Measurements from ENCODE around the gene FGL2.
A peak's percentile ranks its signal among the peaks of the same experiment; 100 is the strongest.
"Not testable (repeated sequence)": the region's sequence is repeated elsewhere in the genome, so short reads cannot be mapped to it uniquely, and the experiment has no call there.

FGL2 gene

GRCh38 chr7:77242068-77242467, 42.4 kb upstream of the FGL2 start:
- H3K36me3 ChIP-seq = peaks cover 0 to 11% (median 3%) of the 10 kb centered on the region in 11 experiments; a peak in 4 of 22 replicates
- no peak overlapping the region for H3K4me3 ChIP-seq
- no peak overlapping the region for H3K9ac ChIP-seq
- no peaks in the 10 kb centered on the region for H3K27me3 ChIP-seq
- peaks cover 0 to 81% (median 29%) of the 10 kb centered on the region in 10 experiments; a peak in 17 of 20 replicates for H3K4me1 ChIP-seq
- no peak for TF ChIP-seq Cebpa-rat (IDR thresholded peaks at IDR 0.05)
- peak overlapping the region in 3 of 11 experiments; percentile 15 to 38 (median 34); a peak in 4 of 22 replicates for H3K4me2 ChIP-seq
- no peak overlapping the region for H3K27ac ChIP-seq
- H4K20me1 ChIP-seq = no peaks in the 10 kb centered on the region
- H3K9me3 ChIP-seq (replicated peaks in 1 of 11) = peaks cover 0 to 13% (median 0%) of the 10 kb centered on the region in 11 experiments; a peak in 5 of 22 replicates

- no peak for TF ChIP-seq Cebpa-rat (IDR thresholded peaks at IDR 0.05)
- Histone ChIP-seq H3K4me2 (peak overlapping the region in 10 of 11 experiments; percentile 2 to 87 (median 58); a peak in 16 of 22 replicates), H3K9me3 (replicated peaks in 1 of 11) (peaks cover 0 to 19% (median 0%) of the 10 kb centered on the region in 11 experiments; a peak in 5 of 22 replicates), H4K20me1 (no peaks in the 10 kb centered on the region), H3K4me3 (no peak overlapping the region; a peak in 1 of 20 replicates), H3K27me3 (no peaks in the 10 kb centered on the region), H3K4me1 (peaks cover 0 to 80% (median 34%) of the 10 kb centered on the region in 10 experiments; a peak in 17 of 20 replicates), H3K27ac (peak overlapping the region in 8 of 11 experiments; percentile 34 to 87 (median 79); a peak in 14 of 22 replicates), H3K9ac (peak overlapping the region in 5 of 11 experiments; percentile 42 to 69 (median 63); a peak in 9 of 22 replicates), H3K36me3 (peaks cover 0 to 11% (median 3%) of the 10 kb centered on the region in 11 experiments; a peak in 4 of 22 replicates)
Observed at GRCh38 chr7:77239471-77239870, 39.9 kb upstream of the FGL2 start.

- Histone ChIP-seq H3K27me3 (no peaks in the 10 kb centered on the region), H3K4me1 (peaks cover 0 to 79% (median 34%) of the 10 kb centered on the region in 10 experiments; a peak in 17 of 20 replicates), H3K4me3 (peak overlapping the region in 1 of 10 experiments; percentile 28; a peak in 2 of 20 replicates), H3K4me2 (peak overlapping the region in 8 of 11 experiments; percentile 11 to 87 (median 67); a peak in 15 of 22 replicates), H3K27ac (peak overlapping the region in 8 of 11 experiments; percentile 34 to 87 (median 79); a peak in 14 of 22 replicates), H3K9me3 (replicated peaks in 1 of 11) (peaks cover 0 to 19% (median 0%) of the 10 kb centered on the region in 11 experiments; a peak in 5 of 22 replicates), H3K9ac (peak overlapping the region in 7 of 11 experiments; percentile 27 to 69 (median 57); a peak in 11 of 22 replicates), H4K20me1 (no peaks in the 10 kb centered on the region), H3K36me3 (peaks cover 0 to 11% (median 3%) of the 10 kb centered on the region in 11 experiments; a peak in 4 of 22 replicates)
- TF ChIP-seq Cebpa-rat (IDR thresholded peaks at IDR 0.05) = peak in 7 of 11 experiments; percentile 26 to 87 (median 82); a peak in 10 of 22 replicates
Observed at GRCh38 chr7:77238703-77239136, 39.1 kb upstream of the FGL2 start.

DNA sequence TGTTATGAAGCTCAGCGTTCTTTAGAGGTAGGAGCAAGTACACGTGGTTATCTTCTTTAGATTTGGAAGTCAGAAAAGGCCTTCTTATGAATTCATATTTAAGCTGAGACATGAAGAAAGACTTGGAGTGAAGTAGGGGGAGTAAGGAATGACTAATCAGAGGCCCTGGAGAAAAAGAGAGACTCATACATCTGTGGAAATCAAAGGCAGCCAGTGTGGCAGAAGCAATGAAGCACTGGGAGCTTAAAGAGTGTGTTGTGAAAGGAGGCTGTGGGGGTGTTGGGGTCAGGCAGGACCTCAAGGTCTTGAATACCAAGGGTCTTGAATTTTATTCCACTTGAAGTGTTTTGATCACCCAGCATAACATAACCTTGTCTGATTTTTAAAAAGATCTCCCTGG, 35.7 kb upstream of the FGL2 start:
- Histone ChIP-seq H3K4me3 (no peak overlapping the region), H3K27ac (peak overlapping the region in 4 of 11 experiments; percentile 7 to 44 (median 30); a peak in 6 of 22 replicates), H3K27me3 (no peaks in the 10 kb centered on the region), H3K4me1 (peaks cover 0 to 61% (median 34%) of the 10 kb centered on the region in 10 experiments; a peak in 17 of 20 replicates), H3K4me2 (peak overlapping the region in 3 of 11 experiments; percentile 8 to 47 (median 44); a peak in 4 of 22 replicates), H3K9ac (no peak overlapping the region), H3K36me3 (peaks cover 0 to 8% (median 0%) of the 10 kb centered on the region in 11 experiments; a peak in 2 of 22 replicates), H4K20me1 (no peaks in the 10 kb centered on the region), H3K9me3 (replicated peaks in 1 of 11) (peaks cover 0 to 30% (median 8%) of the 10 kb centered on the region in 11 experiments; a peak in 12 of 22 replicates)
- no peak for TF ChIP-seq Cebpa-rat (IDR thresholded peaks at IDR 0.05)

DNA sequence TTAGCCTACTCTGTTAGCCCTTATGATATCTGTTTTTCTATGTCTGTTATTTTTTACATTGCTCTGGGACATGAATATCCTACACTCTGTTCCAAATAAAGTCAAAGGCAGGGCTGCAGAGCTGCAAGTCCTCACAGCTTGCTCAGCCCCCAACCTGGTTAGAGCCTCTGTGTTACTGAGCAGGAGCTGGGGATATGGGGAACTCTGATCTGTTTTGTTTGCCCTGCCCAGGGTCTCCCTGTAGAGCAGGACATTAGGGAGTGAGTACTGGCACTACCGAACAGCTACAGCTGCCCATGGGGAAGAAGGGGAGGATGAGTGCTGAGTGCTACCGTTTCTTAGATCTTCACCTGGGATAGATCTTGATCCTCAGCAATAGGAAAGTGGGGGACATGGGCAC, 32.8 kb upstream of the FGL2 start:
- TF ChIP-seq Cebpa-rat (IDR thresholded peaks at IDR 0.05) = no peak
- peaks cover 0 to 32% (median 7%) of the 10 kb centered on the region in 10 experiments; a peak in 10 of 20 replicates for H3K4me1 ChIP-seq
- no peak overlapping the region for H3K27ac ChIP-seq
- H3K9me3 ChIP-seq (replicated peaks in 1 of 11) = peaks cover 0 to 27% (median 13%) of the 10 kb centered on the region in 11 experiments; a peak in 11 of 22 replicates
- H3K4me2 ChIP-seq = no peak overlapping the region
- H3K9ac ChIP-seq = no peak overlapping the region
- no peak overlapping the region for H3K4me3 ChIP-seq
- no peaks in the 10 kb centered on the region for H4K20me1 ChIP-seq
- H3K27me3 ChIP-seq = no peaks in the 10 kb centered on the region
- peaks cover 0 to 6% (median 0%) of the 10 kb centered on the region in 11 experiments; a peak in 2 of 22 replicates for H3K36me3 ChIP-seq

GRCh38 chr7:77228795-77229194, 29.2 kb upstream of the FGL2 start:
- not testable (repeated sequence) for H3K27ac ChIP-seq, H3K4me3 ChIP-seq, H3K4me2 ChIP-seq, H3K36me3 ChIP-seq, H4K20me1 ChIP-seq, H3K9ac ChIP-seq, H3K27me3 ChIP-seq
- Histone ChIP-seq H3K4me1 (peaks cover 0 to 12% (median 0%) of the 10 kb centered on the region in 10 experiments; a peak in 5 of 20 replicates), H3K9me3 (replicated peaks in 1 of 11) (peaks cover 0 to 26% (median 13%) of the 10 kb centered on the region in 11 experiments; a peak in 11 of 22 replicates)

DNA sequence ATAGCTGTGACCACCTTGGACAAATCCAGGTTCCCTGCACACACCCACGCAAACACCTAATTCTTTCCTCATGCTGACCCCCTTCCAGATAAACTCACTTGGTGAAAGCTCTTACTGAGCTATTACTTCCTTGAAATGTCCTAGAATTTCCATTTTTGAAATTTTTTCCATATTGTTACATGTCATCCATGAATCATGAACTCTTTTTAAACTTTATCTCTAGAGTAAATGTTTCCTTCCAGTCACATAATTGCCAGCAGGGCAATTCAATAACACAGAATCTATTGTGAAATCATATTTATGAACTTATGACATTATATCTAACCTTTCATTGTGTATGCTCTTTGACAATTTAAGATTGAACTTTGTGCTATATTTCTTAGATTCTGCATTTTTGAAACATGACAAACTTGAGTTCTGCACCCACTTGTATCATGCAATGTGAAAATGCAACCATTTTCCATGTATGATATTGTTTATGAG, 26.8 kb upstream of the FGL2 start:
- Histone ChIP-seq H3K9ac (no peak overlapping the region), H3K4me1 (peaks cover 0 to 33% (median 6%) of the 10 kb centered on the region in 10 experiments; a peak in 10 of 20 replicates), H4K20me1 (no peaks in the 10 kb centered on the region), H3K36me3 (no peaks in the 10 kb centered on the region), H3K4me3 (no peak overlapping the region), H3K4me2 (no peak overlapping the region), H3K27ac (no peak overlapping the region), H3K9me3 (replicated peaks in 1 of 11) (peaks cover 0 to 23% (median 13%) of the 10 kb centered on the region in 11 experiments; a peak in 11 of 22 replicates), H3K27me3 (no peaks in the 10 kb centered on the region)
- no peak for TF ChIP-seq Cebpa-rat (IDR thresholded peaks at IDR 0.05)

DNA sequence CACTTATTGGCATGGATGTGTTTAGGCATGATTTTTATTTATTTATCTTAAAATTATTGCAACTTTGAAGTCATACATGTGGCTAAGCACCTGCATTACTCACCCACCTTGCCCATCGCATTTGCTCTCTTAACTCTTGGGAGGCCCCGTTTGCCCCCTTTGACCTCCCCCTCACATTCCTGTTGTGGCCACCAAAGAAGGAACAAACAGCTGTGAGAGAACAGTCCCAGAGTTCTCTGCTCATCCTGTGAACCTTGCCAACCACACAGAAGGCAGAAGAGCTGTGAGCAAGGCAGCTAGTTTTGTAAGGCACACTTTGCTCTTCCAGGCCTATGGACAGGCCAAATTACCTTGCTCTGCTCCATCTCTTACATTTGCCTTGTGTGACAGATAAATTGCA, 23.6 kb upstream of the FGL2 start:
- H3K27ac ChIP-seq = no peak overlapping the region
- peak overlapping the region in 3 of 11 experiments; percentile 52 to 63 (median 57); a peak in 5 of 22 replicates for H3K4me2 ChIP-seq
- TF ChIP-seq Cebpa-rat (IDR thresholded peaks at IDR 0.05) = no peak
- H3K9ac ChIP-seq = no peak overlapping the region
- H3K4me1 ChIP-seq = peaks cover 0 to 38% (median 6%) of the 10 kb centered on the region in 10 experiments; a peak in 10 of 20 replicates
- no peaks in the 10 kb centered on the region for H4K20me1 ChIP-seq
- no peaks in the 10 kb centered on the region for H3K27me3 ChIP-seq
- H3K4me3 ChIP-seq = no peak overlapping the region
- H3K9me3 ChIP-seq (replicated peaks in 1 of 11) = peaks cover 20 to 34% (median 26%) of the 10 kb centered on the region in 11 experiments
- H3K36me3 ChIP-seq = peaks cover 0 to 12% (median 4%) of the 10 kb centered on the region in 11 experiments; a peak in 6 of 22 replicates

DNA sequence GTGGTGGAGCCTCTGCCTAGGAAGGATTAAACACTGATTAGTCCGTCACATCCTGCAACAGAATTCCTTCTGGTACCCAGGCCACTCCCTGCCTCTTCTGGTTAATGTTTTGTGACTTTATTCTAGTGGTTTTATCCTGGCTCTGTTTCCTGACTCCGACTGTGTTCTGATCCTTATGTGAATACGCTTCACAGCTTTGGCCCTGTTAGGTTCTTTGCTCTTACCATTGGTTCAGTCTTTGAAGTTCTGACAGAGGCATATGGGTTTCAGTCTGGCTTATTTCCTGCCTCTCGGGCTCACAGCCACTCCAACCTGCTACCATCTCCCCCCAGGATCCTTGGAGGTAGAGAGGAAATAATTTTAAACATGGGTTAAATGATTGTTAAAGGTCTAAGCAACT, 23.2 kb upstream of the FGL2 start:
- Histone ChIP-seq H3K9me3 (replicated peaks in 1 of 11) (peaks cover 20 to 35% (median 26%) of the 10 kb centered on the region in 11 experiments), H3K27me3 (no peaks in the 10 kb centered on the region), H3K4me2 (peak overlapping the region in 3 of 11 experiments; percentile 52 to 63 (median 57); a peak in 6 of 22 replicates), H4K20me1 (no peaks in the 10 kb centered on the region), H3K27ac (peak overlapping the region in 1 of 11 experiments; percentile 22; a peak in 2 of 22 replicates), H3K4me1 (peaks cover 0 to 38% (median 6%) of the 10 kb centered on the region in 10 experiments; a peak in 10 of 20 replicates), H3K4me3 (no peak overlapping the region), H3K36me3 (peaks cover 0 to 12% (median 4%) of the 10 kb centered on the region in 11 experiments; a peak in 6 of 22 replicates), H3K9ac (no peak overlapping the region)
- TF ChIP-seq Cebpa-rat (IDR thresholded peaks at IDR 0.05) = no peak

Data from BLaER1 treated with 17β-estradiol and CSF1 and Interleukin-3, amounts not matched to agents 10 nM and 100 nM (cell line).